Measurements from ENCODE around the gene ELL2. TPM values are rescaled to one million over a fixed set of nuclear protein-coding genes. Genes with fewer than 3 reads are reported as not detected.

The ELL2 gene
- total and polyA plus RNA-seq, 2 of the 13 experiments (the other 11 are each of a cell fraction or from before 2014, with no cell fraction given) = 78.9 to 97.1 TPM

DNA sequence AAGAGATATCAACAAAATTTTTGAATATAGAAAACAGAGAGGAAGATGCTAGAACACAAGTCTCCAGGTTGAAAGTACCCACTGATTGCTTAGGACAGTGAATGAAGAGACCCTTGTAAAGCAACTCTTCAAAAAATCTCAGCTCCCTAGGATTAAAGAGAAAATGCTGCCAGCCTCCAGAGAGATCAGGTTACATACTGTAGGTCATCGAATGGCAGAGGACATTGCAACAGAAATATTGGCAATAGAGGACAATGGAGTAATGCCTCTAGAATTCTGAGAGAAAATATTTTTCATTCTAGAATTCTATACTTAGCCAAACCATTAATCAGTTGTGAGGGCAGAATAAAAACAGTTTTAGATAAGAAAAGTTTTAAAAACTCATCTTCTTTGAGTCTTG, 43.1 kb upstream of the ELL2 start:
- no peak for DNase-seq (ENCODE audit: low spot score)
- Histone ChIP-seq H3K4me1 (ENCODE audit: insufficient read depth, low read length) (peaks cover 28% of the 10 kb centered on the region), H3K79me2 (ENCODE audit: insufficient read depth, low read length) (no peaks in the 10 kb centered on the region), H3K27me3 (ENCODE audit: control insufficient read depth in 1 of 2, insufficient read depth in 2 of 2, low read length in 2 of 2) (no peaks in the 10 kb centered on the region), H3K4me2 (ENCODE audit: low read depth, low read length) (no peak overlapping the region), H3K27ac (ENCODE audit: extremely low read length, insufficient read depth, low read length) (no peak overlapping the region), H3K36me3 (replicated peaks in 1 of 2; ENCODE audit: control insufficient read depth in 1 of 2, insufficient read depth in 2 of 2, low read length in 2 of 2) (no peaks in the 10 kb centered on the region), H4K20me1 (ENCODE audit: insufficient read depth, low read length) (no peaks in the 10 kb centered on the region), H3K4me3 (replicated peaks in 1 of 3; ENCODE audit: insufficient read depth in 1 of 3, low read depth in 2 of 3, low read length in 3 of 3) (no peak overlapping the region), H3K9ac (ENCODE audit: insufficient read depth, low read depth, low read length) (no peak overlapping the region), H2AFZ (ENCODE audit: low read length) (no peak overlapping the region), H3K9me3 (ENCODE audit: low read length) (no peaks in the 10 kb centered on the region)
- no TSS peak for BruUV-seq (replicated peaks)
- in situ Hi-C loops (cut with HindIII; ENCODE audit: extremely low pct_ligation_motif_present, low pct_unique_long_range_greater_than_20kb) = no loop called here
- ChIA-PET POLR2A (no interaction called here), CTCF (ENCODE audit: low intra/inter-chr PET ratio, low total read pairs) (no interaction called here)
- TF ChIP-seq SIX1 (CRISPR knock-in tag; IDR thresholded peaks at IDR 0.05; ENCODE audit: borderline replicate concordance) = peak; percentile 74; the same call in 1 of the 2 replicates
- TF ChIP-seq SIX4 (CRISPR knock-in tag; IDR thresholded peaks at IDR 0.05) = peak; percentile 22; the same call in 1 of the 2 replicates
- TF ChIP-seq ZNF317 (CRISPR knock-in tag; IDR thresholded peaks at IDR 0.05) = peak; percentile 97
- TF ChIP-seq HHEX (CRISPR knock-in tag; IDR thresholded peaks at IDR 0.05) = no peak
- intact Hi-C loops (cut with micrococcal nuclease; ENCODE audit: unreplicated experiment) = no loop called here
- FAIRE-seq = no peak
- no peak for ATAC-seq
- 73% methylated on average over 1 of the region's 1 CpG for WGBS (ENCODE audit: low lambda C conversion rate)

DNA sequence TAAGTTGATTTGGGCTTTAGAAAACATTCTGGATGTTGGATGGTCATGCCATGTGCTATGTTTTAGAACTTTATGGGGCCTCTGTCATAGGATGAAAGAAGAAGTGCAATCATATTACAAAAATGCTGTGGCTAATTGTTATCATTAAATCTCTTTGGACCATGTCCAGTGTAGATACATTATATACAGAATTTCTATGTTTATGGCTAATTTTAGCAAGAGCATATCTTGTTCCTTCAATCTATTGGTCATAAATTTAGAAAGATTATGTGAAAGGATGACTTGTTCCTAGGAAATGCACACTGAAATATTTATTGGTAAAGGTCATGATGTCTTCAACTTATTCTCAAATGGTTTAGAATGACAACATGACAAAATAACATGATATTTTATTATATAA, 42.4 kb upstream of the ELL2 start:
- in situ Hi-C loops (cut with HindIII; ENCODE audit: extremely low pct_ligation_motif_present, low pct_unique_long_range_greater_than_20kb) = no loop called here
- CTCF ChIA-PET (ENCODE audit: low intra/inter-chr PET ratio, low total read pairs) = no interaction called here
- ATAC-seq = no peak

More for the DNA sequence above, 42.4 kb upstream of the ELL2 start:
- no peak overlapping the region for H2AFZ ChIP-seq (ENCODE audit: low read length)
- H3K4me1 ChIP-seq (ENCODE audit: insufficient read depth, low read length) = peaks cover 33% of the 10 kb centered on the region
- no peaks in the 10 kb centered on the region for H3K36me3 ChIP-seq (replicated peaks in 1 of 2; ENCODE audit: control insufficient read depth in 1 of 2, insufficient read depth in 2 of 2, low read length in 2 of 2)
- no peaks in the 10 kb centered on the region for H4K20me1 ChIP-seq (ENCODE audit: insufficient read depth, low read length)
- H3K27me3 ChIP-seq (ENCODE audit: control insufficient read depth in 1 of 2, insufficient read depth in 2 of 2, low read length in 2 of 2) = no peaks in the 10 kb centered on the region
- H3K4me2 ChIP-seq (ENCODE audit: low read depth, low read length) = no peak overlapping the region
- POLR2A ChIA-PET = no interaction called here
- FAIRE-seq = no peak
- no peak overlapping the region for H3K4me3 ChIP-seq (replicated peaks in 1 of 3; ENCODE audit: insufficient read depth in 1 of 3, low read depth in 2 of 3, low read length in 3 of 3)
- no peak for DNase-seq (ENCODE audit: low spot score)
- no peak for TF ChIP-seq ZNF343 (CRISPR knock-in tag; IDR thresholded peaks at IDR 0.05)
- TF ChIP-seq ZNF546 (CRISPR knock-in tag; conservative IDR thresholded peaks at IDR 0.05) = no peak
- no peak for TF ChIP-seq GATAD2A (CRISPR knock-in tag; IDR thresholded peaks at IDR 0.05)
- TF ChIP-seq RCOR2 (CRISPR knock-in tag; IDR thresholded peaks at IDR 0.05) = no peak
- H3K27ac ChIP-seq (ENCODE audit: extremely low read length, insufficient read depth, low read length) = no peak overlapping the region
- BruUV-seq (replicated peaks) = no TSS peak
- no peak overlapping the region for H3K9ac ChIP-seq (ENCODE audit: insufficient read depth, low read depth, low read length)
- intact Hi-C loops (cut with micrococcal nuclease; ENCODE audit: unreplicated experiment) = no loop called here
- H3K79me2 ChIP-seq (ENCODE audit: insufficient read depth, low read length) = no peaks in the 10 kb centered on the region
- no peaks in the 10 kb centered on the region for H3K9me3 ChIP-seq (ENCODE audit: low read length)

Measured in HepG2 (cell line).